Loucy (cell line): Measurements from ENCODE around the gene PTPRQ.

Experiments
- H2AFZ ChIP-seq: fragments of 200-600 bp; sonication (generic); 2 replicates; pipeline ENCODE4 v1.6.0; 2016; ENCODE audit warnings: antibody characterized with exemption, mild to moderate bottlenecking, low read length, moderate library complexity
- H3F3A ChIP-seq: fragments of 200-600 bp; 2 replicates; pipeline ENCODE4 v1.6.0; 2016; ENCODE audit warnings: antibody characterized with exemption, low read depth, mild to moderate bottlenecking
- H3K27me3 ChIP-seq: fragments of 200-600 bp; sonication (generic); 2 replicates; pipeline ENCODE4 v1.6.1; 2014; ENCODE audit warnings: low read length, mild to moderate bottlenecking; ENCODE audit not compliant: insufficient read depth, poor library complexity, severe bottlenecking
- H3K36me3 ChIP-seq: fragments of 200-600 bp; sonication (generic); 2 replicates; pipeline ENCODE4 v1.6.1; 2016; ENCODE audit warnings: low read length; ENCODE audit not compliant: insufficient read depth
- H3K4me1 ChIP-seq: fragments of 200-600 bp; sonication (generic); 2 replicates; pipeline ENCODE4 v1.5.1; 2014; ENCODE audit warnings: low read length, mild to moderate bottlenecking; ENCODE audit not compliant: insufficient read depth, poor library complexity, severe bottlenecking
- H3K4me2 ChIP-seq: fragments of 200-600 bp; sonication (generic); 2 replicates; pipeline ENCODE4 v1.6.0; 2014; ENCODE audit warnings: antibody characterized with exemption, low read length, low read depth, mild to moderate bottlenecking; ENCODE audit not compliant: poor library complexity, severe bottlenecking
- H3K4me3 ChIP-seq: fragments of 200-600 bp; sonication (generic); 2 replicates; pipeline ENCODE4 v1.5.1; 2014; ENCODE audit warnings: low read length, mild to moderate bottlenecking, mixed read lengths; ENCODE audit not compliant: poor library complexity, severe bottlenecking
- H3K79me2 ChIP-seq: fragments of 200-600 bp; sonication (generic); 2 replicates; pipeline ENCODE4 v1.6.1; 2014; ENCODE audit warnings: low read length; ENCODE audit not compliant: insufficient read depth
- H3K9ac ChIP-seq: fragments of 200-600 bp; sonication (generic); 2 replicates; pipeline ENCODE4 v1.6.0; 2014; ENCODE audit warnings: mild to moderate bottlenecking, low read depth, low read length, moderate library complexity; ENCODE audit not compliant: poor library complexity, severe bottlenecking
- H3K9me2 ChIP-seq: fragments of 200-600 bp; sonication (generic); replicated peaks from 2 replicates; pipeline ENCODE4 v1.6.1; 2016; ENCODE audit warnings: low read depth, low read length, mixed read lengths
- H3K9me3 ChIP-seq: fragments of 200-600 bp; sonication (generic); 2 replicates; pipeline ENCODE4 v1.6.1; 2014; ENCODE audit warnings: mild to moderate bottlenecking, antibody characterized with exemption, low read length, low read depth; ENCODE audit not compliant: insufficient read depth
- H4K20me1 ChIP-seq: fragments of 200-600 bp; sonication (generic); 2 replicates; pipeline ENCODE4 v1.6.0; 2014; ENCODE audit warnings: antibody characterized with exemption, low read length, mild to moderate bottlenecking; ENCODE audit not compliant: insufficient read depth, poor library complexity, severe bottlenecking
- CTCF ChIP-seq: fragments of 200-600 bp; sonication (generic); conservative IDR thresholded peaks from 2 replicates; pipeline ENCODE4 v1.5.1; 2014; ENCODE audit warnings: mild to moderate bottlenecking, antibody characterized with exemption, low read length
- EZH2phosphoT487 ChIP-seq: fragments of 200-600 bp; IDR thresholded peaks from 2 replicates; pipeline ENCODE4 v1.6.1; 2018; ENCODE audit warnings: antibody characterized with exemption, mild to moderate bottlenecking, moderate library complexity, borderline replicate concordance

The PTPRQ gene

GRCh38 chr12:80504389-80505163 is 60.5 kb downstream of the PTPRQ start:
- Histone ChIP-seq H3K9me2 (no peaks in the 10 kb centered on the region), H3K4me3 (no peak overlapping the region), H3K27me3 (no peaks in the 10 kb centered on the region), H3K4me1 (no peaks in the 10 kb centered on the region), H3K9ac (no peak overlapping the region), H3K79me2 (no peaks in the 10 kb centered on the region), H3F3A (no peaks in the 10 kb centered on the region), H3K36me3 (no peaks in the 10 kb centered on the region), H4K20me1 (no peaks in the 10 kb centered on the region), H2AFZ (no peak overlapping the region), H3K9me3 (no peaks in the 10 kb centered on the region), H3K4me2 (no peak overlapping the region)
- TF ChIP-seq EZH2phosphoT487 (no peak), CTCF (no peak)

- H3K9me2 ChIP-seq: no peaks in the 10 kb centered on the region
- H4K20me1 ChIP-seq: no peaks in the 10 kb centered on the region
- no peaks in the 10 kb centered on the region for H3K79me2 ChIP-seq
- no peak overlapping the region for H3K4me3 ChIP-seq
- H3K27me3 ChIP-seq: no peaks in the 10 kb centered on the region
- no peaks in the 10 kb centered on the region for H3K4me1 ChIP-seq
- H3K9ac ChIP-seq: no peak overlapping the region
- H3K9me3 ChIP-seq: no peaks in the 10 kb centered on the region
- no peak overlapping the region for H2AFZ ChIP-seq
- no peak for TF ChIP-seq CTCF
- TF ChIP-seq EZH2phosphoT487: no peak
- H3K4me2 ChIP-seq: no peak overlapping the region
- no peaks in the 10 kb centered on the region for H3F3A ChIP-seq
- no peaks in the 10 kb centered on the region for H3K36me3 ChIP-seq
These were observed 65.9 kb downstream of the PTPRQ start for GRCh38 chr12:80509781-80510556.

- TF ChIP-seq CTCF (no peak), EZH2phosphoT487 (no peak)
- Histone ChIP-seq H3K4me2 (no peak overlapping the region), H3K27me3 (no peaks in the 10 kb centered on the region)
These were observed 68.7 kb downstream of the PTPRQ start for GRCh38 chr12:80512781-80513180.

More at GRCh38 chr12:80512781-80513180, 68.7 kb downstream of the PTPRQ start:
- H3K36me3 ChIP-seq: no peaks in the 10 kb centered on the region
- no peaks in the 10 kb centered on the region for H3K9me3 ChIP-seq
- no peaks in the 10 kb centered on the region for H3K9me2 ChIP-seq
- H4K20me1 ChIP-seq: no peaks in the 10 kb centered on the region
- no peak overlapping the region for H3K4me3 ChIP-seq
- no peaks in the 10 kb centered on the region for H3F3A ChIP-seq
- no peaks in the 10 kb centered on the region for H3K79me2 ChIP-seq
- H3K9ac ChIP-seq: no peak overlapping the region
- no peak overlapping the region for H2AFZ ChIP-seq
- H3K4me1 ChIP-seq: no peaks in the 10 kb centered on the region
